Kidney epithelial cell (primary cell): ENCODE data around the gene GLCE. TPM values are rescaled to one million over a fixed set of nuclear protein-coding genes. Genes with fewer than 3 reads are reported as not detected.

Source experiments
- DNase-seq: peaks from one replicate; pipeline ENCODE4 v3.0.0-alpha.2; 2010; ENCODE audit warnings: low read depth
- H3K27me3 ChIP-seq: 2 replicates; pipeline ENCODE4 v1.6.0; 2011; ENCODE audit warnings: low read length; ENCODE audit not compliant: control insufficient read depth, insufficient read depth
- H3K36me3 ChIP-seq: 2 replicates; pipeline ENCODE4 v1.5.1; 2011; ENCODE audit warnings: low read length; ENCODE audit not compliant: control insufficient read depth, insufficient read depth
- H3K4me3 ChIP-seq: 2 replicates; pipeline ENCODE4 v1.5.1; 2011; ENCODE audit warnings: low read depth, mild to moderate bottlenecking, control low read depth, low read length
- total RNA-seq: library from RNA; depleted of rRNA; stranded (reverse); fragments of >200 nt; gene quantifications from 2 replicates; pipeline ENCODE4 v1.2.3, GENCODE V29; 2015
- TF ChIP-seq, protein P1 (sequence below): IDR thresholded peaks from 2 replicates; pipeline ENCODE4 v1.5.1; 2011; ENCODE audit warnings: mild to moderate bottlenecking, moderate library complexity, low read length, control low read depth, inconsistent platforms; ENCODE audit not compliant: insufficient read depth, poor library complexity, severe bottlenecking

GLCE gene
- total RNA-seq, 1 donor from 2014 or later, result 11.0 TPM

DNA sequence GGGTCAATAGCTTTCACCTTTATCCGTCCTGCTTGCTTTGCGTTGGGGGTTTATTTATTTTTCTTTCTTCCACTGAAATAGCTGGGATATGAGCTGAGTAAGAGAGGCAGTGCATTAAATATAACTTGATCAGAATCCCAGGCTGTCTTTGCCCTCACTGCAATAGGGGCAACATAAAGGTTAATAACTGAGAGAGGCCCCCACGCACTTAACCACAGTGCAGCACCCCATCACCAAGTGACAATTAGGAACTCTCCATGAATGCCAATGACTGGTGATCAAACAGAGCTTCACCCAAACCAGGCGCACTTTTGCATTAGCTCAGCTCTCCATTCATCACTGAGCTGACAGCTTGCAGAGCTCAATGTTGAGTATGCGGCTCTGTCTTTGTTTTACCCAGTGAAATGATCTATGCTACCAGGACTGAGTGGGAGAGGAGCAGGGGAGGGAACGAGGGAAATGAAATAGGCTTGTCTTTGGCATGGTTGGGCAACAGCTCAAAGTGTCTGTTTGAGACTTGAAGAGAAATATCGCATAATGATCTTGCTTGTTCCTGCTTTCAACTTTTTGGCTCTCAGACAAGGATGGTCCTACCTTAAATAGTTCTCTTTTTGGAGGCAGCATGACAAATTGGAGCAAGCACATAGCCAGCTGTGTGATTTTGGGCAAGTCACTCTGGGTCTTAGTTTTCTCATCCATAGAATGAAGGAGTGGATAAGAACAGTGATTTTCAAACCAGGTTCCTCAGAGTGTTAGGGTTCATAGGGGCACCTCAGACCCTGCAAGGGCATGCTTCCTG, 14.5 kb upstream of the GLCE start:
- Histone ChIP-seq H3K36me3 (no peaks in the 10 kb centered on the region), H3K27me3 (peaks cover 9% of the 10 kb centered on the region), H3K4me3 (no peak overlapping the region)
- TF ChIP-seq, protein P1, sequence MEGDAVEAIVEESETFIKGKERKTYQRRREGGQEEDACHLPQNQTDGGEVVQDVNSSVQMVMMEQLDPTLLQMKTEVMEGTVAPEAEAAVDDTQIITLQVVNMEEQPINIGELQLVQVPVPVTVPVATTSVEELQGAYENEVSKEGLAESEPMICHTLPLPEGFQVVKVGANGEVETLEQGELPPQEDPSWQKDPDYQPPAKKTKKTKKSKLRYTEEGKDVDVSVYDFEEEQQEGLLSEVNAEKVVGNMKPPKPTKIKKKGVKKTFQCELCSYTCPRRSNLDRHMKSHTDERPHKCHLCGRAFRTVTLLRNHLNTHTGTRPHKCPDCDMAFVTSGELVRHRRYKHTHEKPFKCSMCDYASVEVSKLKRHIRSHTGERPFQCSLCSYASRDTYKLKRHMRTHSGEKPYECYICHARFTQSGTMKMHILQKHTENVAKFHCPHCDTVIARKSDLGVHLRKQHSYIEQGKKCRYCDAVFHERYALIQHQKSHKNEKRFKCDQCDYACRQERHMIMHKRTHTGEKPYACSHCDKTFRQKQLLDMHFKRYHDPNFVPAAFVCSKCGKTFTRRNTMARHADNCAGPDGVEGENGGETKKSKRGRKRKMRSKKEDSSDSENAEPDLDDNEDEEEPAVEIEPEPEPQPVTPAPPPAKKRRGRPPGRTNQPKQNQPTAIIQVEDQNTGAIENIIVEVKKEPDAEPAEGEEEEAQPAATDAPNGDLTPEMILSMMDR, result no peak
- no peak for DNase-seq

DNA sequence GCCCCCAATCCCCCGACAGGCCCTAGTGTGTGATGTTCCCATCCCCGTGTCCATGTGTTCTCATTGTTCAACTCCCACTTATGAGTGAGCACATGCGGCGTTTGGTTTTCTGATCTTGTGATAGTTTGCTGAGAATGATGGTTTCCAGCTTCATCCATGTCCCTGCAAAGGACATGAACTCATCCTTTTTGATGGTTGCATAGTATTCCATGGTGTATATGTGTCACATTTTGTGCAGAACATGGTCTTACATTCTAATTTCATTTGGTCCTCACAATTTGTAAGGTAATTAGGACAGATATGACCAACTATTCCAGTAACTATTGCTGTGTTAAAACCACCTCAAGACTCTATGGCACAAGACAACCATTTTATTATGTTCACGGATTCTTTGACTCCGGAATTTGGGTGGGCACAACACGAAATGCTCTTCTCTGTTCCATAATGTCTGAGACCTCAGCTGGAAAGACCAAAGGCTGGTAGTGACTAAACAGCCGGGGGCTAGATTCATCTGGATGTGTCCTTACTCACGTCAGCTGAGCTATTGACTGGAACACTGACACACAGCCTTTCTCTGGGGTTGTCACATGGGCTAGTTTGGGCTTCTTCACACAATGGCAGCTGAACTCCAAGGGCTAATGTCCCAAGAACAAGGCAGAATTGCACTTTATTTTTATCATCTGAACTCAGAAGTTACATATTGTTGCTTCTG, 13.6 kb upstream of the GLCE start:
- no peaks in the 10 kb centered on the region for H3K36me3 ChIP-seq
- TF ChIP-seq, protein P1, result no peak
- H3K27me3 ChIP-seq, result peaks cover 9% of the 10 kb centered on the region
- H3K4me3 ChIP-seq, result no peak overlapping the region
- no peak for DNase-seq

DNA sequence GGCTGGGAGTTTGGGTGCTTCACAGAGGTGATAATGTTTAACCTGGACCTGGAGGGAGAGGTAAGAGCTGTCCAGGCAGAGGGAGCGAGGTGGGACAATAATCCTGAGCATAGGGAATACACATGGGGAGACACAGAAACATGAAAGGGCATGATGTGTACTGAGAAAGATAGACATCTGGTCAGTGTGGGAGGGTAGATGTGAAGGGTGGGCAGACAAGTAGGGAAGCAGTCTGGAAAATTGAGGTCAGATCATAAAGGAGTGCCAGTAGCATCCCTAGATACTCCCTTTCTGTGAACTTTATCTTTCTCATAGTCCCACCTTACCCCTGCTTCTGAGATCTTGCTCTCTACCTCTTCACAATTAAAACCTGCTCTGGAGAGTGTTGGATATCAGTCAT, 12.0 kb upstream of the GLCE start:
- H3K36me3 ChIP-seq, result no peaks in the 10 kb centered on the region
- DNase-seq, result no peak
- peaks cover 9% of the 10 kb centered on the region for H3K27me3 ChIP-seq
- no peak overlapping the region for H3K4me3 ChIP-seq
- TF ChIP-seq, protein P1, result no peak

DNA sequence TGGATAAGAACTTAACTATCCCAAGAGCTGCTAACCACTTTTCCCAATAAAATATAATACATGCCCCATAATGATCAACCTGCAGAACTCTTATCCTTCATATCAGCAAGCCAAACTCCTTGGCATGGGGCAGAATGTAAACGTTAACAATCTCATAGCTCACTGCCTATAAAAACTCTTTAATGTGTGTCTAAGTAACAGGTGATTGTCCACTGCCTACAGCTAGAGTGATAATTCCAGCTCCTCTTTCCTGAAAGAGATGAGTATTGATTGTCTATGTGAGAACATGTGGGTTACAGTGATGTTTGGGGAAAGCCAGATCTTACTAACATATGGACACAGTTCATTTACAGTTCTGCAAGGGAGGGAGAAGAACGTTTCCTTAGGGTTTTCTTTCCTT, 11.3 kb upstream of the GLCE start:
- H3K4me3 ChIP-seq, result no peak overlapping the region
- TF ChIP-seq, protein P1, result no peak
- no peaks in the 10 kb centered on the region for H3K36me3 ChIP-seq
- peaks cover 9% of the 10 kb centered on the region for H3K27me3 ChIP-seq
- DNase-seq, result no peak

DNA sequence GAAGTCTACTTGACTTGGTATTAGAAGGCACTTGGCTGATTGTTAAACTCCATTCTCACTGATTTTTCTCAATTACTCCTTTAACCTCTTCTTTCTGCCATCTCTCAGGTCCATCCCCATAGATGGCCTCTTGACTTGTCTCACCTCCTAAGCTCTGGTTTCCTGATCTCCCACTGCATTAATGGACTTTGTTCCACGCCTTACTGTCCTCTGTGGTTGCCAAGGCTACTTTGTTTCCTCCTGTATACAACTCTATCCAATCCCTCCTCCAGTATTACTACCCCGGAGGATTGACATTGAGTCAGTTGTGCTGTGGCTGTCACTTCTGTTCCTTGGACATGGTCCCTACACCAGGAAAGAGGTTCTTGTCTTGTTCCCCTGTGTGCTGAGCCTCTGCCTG, 10.6 kb upstream of the GLCE start:
- TF ChIP-seq, protein P1, result no peak
- H3K4me3 ChIP-seq, result no peak overlapping the region
- DNase-seq, result no peak
- H3K27me3 ChIP-seq, result peaks cover 9% of the 10 kb centered on the region
- no peaks in the 10 kb centered on the region for H3K36me3 ChIP-seq
